Measurements from ENCODE around the gene PRSS21.

PRSS21 gene

DNA sequence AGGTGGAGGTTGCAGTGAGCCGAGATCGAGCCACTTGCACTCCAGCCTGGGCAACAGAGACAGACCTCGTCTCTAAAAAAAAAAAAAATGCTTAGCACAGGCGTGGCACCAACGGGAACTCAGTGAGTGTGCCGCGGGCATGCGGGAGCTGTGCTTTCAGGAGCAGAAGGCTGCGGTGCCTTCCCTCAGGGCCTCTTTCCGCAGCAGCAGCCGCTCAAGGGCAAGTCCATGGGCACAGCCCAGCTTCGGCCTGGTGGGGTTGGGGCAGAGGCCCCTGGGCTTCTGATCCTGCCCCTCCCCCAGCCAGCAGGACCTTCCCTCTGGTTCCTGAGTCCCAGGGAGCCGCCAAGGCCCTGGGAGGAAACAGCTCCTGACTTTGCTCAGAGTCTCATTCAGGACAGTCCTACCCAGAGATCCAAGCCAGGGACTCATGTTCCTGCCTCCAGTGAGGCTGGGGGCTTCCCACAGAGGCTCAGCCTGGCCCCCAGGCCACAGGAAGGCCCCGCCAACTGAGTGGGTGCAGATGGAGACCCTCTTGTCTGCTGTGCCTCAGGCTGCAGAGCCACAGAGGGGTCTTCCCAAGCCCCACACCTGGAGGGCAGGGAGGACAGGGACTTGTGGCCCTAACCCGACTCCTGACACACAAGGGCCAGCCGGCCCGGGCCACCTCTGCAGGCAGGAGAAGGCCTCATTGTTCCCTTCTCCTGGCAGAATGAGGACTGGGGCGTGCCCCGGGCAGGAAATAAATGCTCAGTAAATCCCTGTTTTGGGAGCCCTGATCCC lies 9.7 kb downstream of the PRSS21 start:
- DNase-seq = no peak

GRCh38 chr16:2827374-2827791 lies 10.3 kb downstream of the PRSS21 start:
- DNase-seq = no peak

GRCh38 chr16:2827831-2828520 lies 10.9 kb downstream of the PRSS21 start:
- no peak for DNase-seq

DNA sequence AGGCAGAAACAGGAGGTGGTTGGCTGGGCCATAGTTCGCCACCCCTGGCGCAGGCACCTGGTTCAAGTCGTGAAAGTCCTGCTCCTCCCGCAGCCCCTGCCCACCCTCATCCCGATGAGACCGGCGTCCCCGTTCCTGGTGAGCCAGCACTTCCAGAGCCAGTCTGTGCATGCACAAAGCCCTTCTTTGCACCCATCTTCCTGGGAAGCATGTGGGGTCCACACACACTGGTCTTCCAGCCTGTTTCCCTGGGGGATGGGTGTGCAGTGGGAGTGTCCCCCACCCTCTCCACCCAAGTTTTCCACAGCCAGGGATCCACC lies 11.4 kb downstream of the PRSS21 start:
- DNase-seq = no peak

GRCh38 chr16:2828876-2829430 lies 11.9 kb downstream of the PRSS21 start:
- no peak for DNase-seq

- peak in 1 of 5 experiments; percentile 26 for DNase-seq
Observed at GRCh38 chr16:2829501-2830354, 12.7 kb downstream of the PRSS21 start, which contains the start of gene ZG16B. ZG16B (plus strand) TSS chr16:2830303; CDS start chr16:2830442, 139 bp downstream.

DNA sequence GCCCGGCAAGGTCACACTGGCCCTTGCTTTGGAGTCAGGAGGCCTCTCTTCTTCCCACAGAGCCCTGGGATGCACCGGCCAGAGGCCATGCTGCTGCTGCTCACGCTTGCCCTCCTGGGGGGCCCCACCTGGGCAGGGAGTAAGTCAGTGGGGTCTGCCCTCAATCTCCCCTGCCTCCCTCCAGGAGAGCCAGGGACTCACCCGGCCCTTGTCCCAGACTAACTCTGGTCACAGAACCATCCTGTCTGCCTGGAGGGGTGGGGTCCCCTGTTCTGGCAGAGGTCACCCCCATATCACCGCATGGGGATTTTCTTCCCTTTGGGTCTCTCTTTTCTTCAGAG lies 13.3 kb downstream of the PRSS21 start:
- no peak for DNase-seq

DNA sequence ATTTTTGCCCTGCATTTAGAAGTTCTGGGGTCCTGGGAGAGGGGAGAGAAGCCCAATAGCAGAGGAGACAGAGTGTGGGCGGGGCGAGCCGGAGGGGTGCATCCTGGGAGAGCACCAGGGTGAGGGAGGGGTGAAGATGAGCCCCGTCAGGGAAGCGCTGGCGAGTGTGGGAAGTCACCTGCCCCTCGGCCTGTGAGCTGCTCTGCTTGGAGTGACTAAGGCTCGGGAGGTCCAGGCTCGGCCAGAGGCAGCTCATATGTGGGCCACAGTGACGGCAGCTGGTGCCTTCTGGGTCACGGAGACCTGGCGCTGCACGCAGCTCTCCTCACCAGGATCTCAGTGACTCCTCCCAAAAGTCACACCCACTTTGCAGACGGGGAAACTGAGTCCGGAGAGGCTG lies 14.2 kb downstream of the PRSS21 start:
- no peak for DNase-seq

- DNase-seq = no peak
Observed at GRCh38 chr16:2833776-2834175, 16.7 kb downstream of the PRSS21 start.

- DNase-seq = no peak
Observed at GRCh38 chr16:2834968-2835367, 17.9 kb downstream of the PRSS21 start.

GRCh38 chr16:2835638-2836493 lies 18.8 kb downstream of the PRSS21 start:
- no peak for DNase-seq

GRCh38 chr16:2836646-2837508 lies 19.8 kb downstream of the PRSS21 start:
- no peak for DNase-seq

DNA sequence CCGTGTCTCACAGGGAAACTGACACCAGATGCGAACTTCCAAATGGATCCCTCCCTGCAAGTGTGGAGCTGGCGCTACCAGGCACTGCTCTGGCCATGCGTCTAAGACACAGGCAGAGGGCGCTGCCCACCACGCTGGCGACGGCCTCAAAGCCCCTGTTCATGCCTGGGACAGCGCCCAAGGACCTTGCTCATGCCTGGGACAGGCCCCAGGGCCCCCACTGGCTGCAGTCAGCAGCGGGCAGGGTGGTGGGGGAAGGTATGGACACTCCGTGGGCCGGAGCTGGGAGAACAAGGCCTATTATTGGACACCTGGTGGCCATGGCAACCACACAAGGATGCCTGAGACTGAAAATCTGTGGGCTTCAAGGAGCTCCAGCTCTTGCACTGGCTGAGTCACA lies 21.9 kb downstream of the PRSS21 start:
- peak in 4 of 5 experiments; percentile 26 to 55 (median 42) for DNase-seq

DNA sequence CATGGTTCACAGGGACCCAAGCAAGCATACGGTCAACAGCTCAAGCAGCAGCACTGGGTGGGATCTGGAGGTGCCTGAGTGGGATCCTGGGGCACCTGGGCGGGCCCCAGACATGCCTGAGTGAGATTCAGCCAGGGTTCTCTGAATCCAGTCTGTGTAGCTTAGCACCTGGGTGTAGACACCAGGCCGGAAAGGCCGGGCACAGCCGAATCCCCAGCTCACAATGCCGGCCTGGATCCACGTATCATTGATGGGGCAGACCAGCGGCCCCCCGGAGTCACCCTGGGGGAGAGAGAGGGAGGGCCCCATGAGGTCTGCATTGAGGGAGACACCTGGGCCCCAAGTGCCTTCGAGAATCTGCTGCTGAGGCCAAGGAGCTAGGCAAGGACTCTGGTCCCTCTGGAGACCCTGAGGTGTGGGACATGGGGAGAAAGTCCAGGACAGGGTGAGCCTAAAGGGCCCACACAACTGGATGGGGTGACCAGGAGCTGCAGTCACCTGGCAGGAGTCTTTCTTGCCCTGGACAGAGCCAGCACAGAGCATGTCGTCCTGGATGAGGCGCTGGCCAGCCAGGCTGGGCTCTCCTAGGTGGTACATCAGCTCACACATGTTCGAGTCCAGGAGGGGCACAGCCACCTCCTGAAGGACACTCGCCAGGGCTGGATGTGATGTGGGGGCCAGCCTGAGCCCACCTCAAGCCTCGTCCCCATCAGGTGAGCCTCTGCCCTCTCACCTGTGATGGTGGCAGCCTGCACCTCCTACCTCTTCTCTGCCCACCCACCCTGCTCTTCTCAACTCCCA lies 22.8 kb downstream of the PRSS21 start:
- no peak for DNase-seq

- DNase-seq = peak in 1 of 5 experiments; percentile 18
Observed at GRCh38 chr16:2840914-2841313, 23.9 kb downstream of the PRSS21 start.

- peak in 1 of 5 experiments; percentile 29 for DNase-seq
Observed at GRCh38 chr16:2841606-2842339, 24.7 kb downstream of the PRSS21 start.

- DNase-seq = peak in 4 of 5 experiments; percentile 54 to 87 (median 73)
Observed at GRCh38 chr16:2842340-2843000, 25.4 kb downstream of the PRSS21 start.

DNA sequence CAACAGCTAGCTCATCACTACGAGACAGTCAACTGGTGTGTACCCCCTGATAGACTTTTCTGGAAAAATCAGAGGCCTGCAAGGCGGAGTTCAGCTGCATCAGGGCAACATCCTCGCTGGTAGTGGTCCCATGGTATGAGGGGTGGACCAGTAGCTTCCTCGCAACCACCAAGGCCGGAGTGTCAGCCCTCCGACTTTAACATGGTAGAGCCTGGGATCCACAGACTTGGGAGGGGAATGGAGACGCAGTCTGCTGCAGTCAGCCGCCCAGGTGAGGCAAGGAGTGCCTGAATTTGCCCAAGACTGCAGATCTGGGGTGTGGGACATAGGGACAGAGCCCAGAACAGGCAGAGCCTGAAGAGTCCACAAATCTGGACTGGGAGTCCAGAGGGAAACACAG lies 26.5 kb downstream of the PRSS21 start:
- no peak for DNase-seq

GRCh38 chr16:2845116-2845515 lies 28.1 kb downstream of the PRSS21 start:
- DNase-seq = peak in 1 of 5 experiments; percentile 24

All from T-helper 2 cell (primary cell).